ENCODE measurements around the gene TMEM44.

DNA sequence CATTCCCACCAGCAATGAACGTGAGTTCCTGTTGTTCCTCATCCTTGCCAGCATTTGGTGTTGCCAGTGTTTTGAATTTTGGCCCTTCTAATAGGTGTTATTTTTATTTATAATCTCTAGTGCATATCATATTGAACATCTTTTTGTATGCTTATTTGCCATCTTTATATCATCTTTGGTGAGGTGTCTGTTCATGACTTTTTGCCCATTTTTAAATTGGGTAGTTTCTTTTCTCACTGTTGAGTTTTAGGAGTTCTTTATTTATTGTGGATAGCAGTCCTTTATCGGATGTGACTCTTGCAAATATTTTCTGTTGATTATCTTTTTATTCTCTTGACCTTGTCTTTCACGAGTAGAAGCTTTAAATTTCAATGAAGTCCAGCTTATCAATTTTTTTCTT is 86.2 kb downstream of the TMEM44 start:
- TF ChIP-seq CTCF (conservative IDR thresholded peaks at IDR 0.05 in 1 of 2, IDR thresholded peaks at IDR 0.05 in 1 of 2; ENCODE audit: low read depth in 1 of 2, low read length in 2 of 2) (no peak), EZH2 (IDR thresholded peaks at IDR 0.05; ENCODE audit: low read length, missing control alignments) (no peak)

Measured in fibroblast of lung (primary cell).